ENCODE measurements around the gene RAB3C.

GRCh38 chr5:58640011-58640410 is 57.1 kb downstream of the RAB3C start:
- TF ChIP-seq CTCF (IDR thresholded peaks at IDR 0.05), result no peak
- no peak for TF ChIP-seq POLR2A (IDR thresholded peaks at IDR 0.05)
